ENCODE results near the gene IQSEC1.
A peak's percentile ranks its signal among the peaks of the same experiment; 100 is the strongest.

Gene IQSEC1

GRCh38 chr3:13074006-13074375 is 762 bp upstream of the IQSEC1 start:
- Histone ChIP-seq H3K36me3 (no peaks in the 10 kb centered on the region), H3K4me1 (peaks cover 0 to 50% (median 40%) of the 10 kb centered on the region in 4 donors), H3K27me3 (peaks cover 0 to 17% of the 10 kb centered on the region in 2 donors), H3K9me3 (no peaks in the 10 kb centered on the region), H3K27ac (peak overlapping the region; percentile 67 to 76), H3K4me3 (peak overlapping the region; percentile 52 to 56)
- no peak for DNase-seq
- TF ChIP-seq CTCF (IDR thresholded peaks at IDR 0.05), result no peak
- intact Hi-C loops (cut with DNase I; ENCODE audit: low total_unique reads), result loop anchor here (10.0 kb wide), 1 partner anchor 59 kb away; no protein-coding TSS in a partner anchor

- Histone ChIP-seq H3K9me3 (no peaks in the 10 kb centered on the region), H3K36me3 (no peaks in the 10 kb centered on the region), H3K27ac (peak overlapping the region; percentile 67 to 76), H3K4me3 (peak overlapping the region; percentile 52 to 56), H3K4me1 (peaks cover 0 to 38% (median 29%) of the 10 kb centered on the region in 4 donors), H3K27me3 (peaks cover 0 to 17% of the 10 kb centered on the region in 2 donors)
- intact Hi-C loops (cut with DNase I; ENCODE audit: low total_unique reads), result loop anchor here (10.0 kb wide), 1 partner anchor 58 kb away; no protein-coding TSS in a partner anchor
- peak in 1 of 2 donors; percentile 84 for DNase-seq
- TF ChIP-seq CTCF (IDR thresholded peaks at IDR 0.05), result no peak
Measured at GRCh38 chr3:13072600-13073325, 466 bp downstream of the IQSEC1 start.

- H3K4me1 ChIP-seq, result peaks cover 0 to 33% (median 23%) of the 10 kb centered on the region in 4 donors
- DNase-seq, result peak; percentile 53 to 92
- intact Hi-C loops (cut with DNase I; ENCODE audit: low total_unique reads), result loop anchor here (10.0 kb wide), 1 partner anchor 57 kb away; no protein-coding TSS in a partner anchor
- H3K4me3 ChIP-seq, result peak overlapping the region; percentile 52 to 56
- TF ChIP-seq CTCF (IDR thresholded peaks at IDR 0.05), result no peak
- peaks cover 0 to 17% of the 10 kb centered on the region in 2 donors for H3K27me3 ChIP-seq
- H3K27ac ChIP-seq, result peak overlapping the region; percentile 67 to 76
- no peaks in the 10 kb centered on the region for H3K36me3 ChIP-seq
- no peaks in the 10 kb centered on the region for H3K9me3 ChIP-seq
Measured at GRCh38 chr3:13072239-13072599, 1.0 kb downstream of the IQSEC1 start.

- no peak for DNase-seq
- Histone ChIP-seq H3K9me3 (no peaks in the 10 kb centered on the region), H3K27ac (peak overlapping the region; percentile 67 to 76), H3K4me3 (peak overlapping the region; percentile 52 to 56), H3K4me1 (peaks cover 0 to 29% (median 22%) of the 10 kb centered on the region in 4 donors), H3K27me3 (peaks cover 0 to 17% of the 10 kb centered on the region in 2 donors), H3K36me3 (no peaks in the 10 kb centered on the region)
- no peak for TF ChIP-seq CTCF (IDR thresholded peaks at IDR 0.05)
- intact Hi-C loops (cut with DNase I; ENCODE audit: low total_unique reads), result loop anchor here (10.0 kb wide), 1 partner anchor 57 kb away; no protein-coding TSS in a partner anchor
Measured at GRCh38 chr3:13071695-13072094, 1.5 kb downstream of the IQSEC1 start.

- Histone ChIP-seq H3K4me3 (no peak overlapping the region), H3K27me3 (peaks cover 0 to 17% of the 10 kb centered on the region in 2 donors), H3K27ac (no peak overlapping the region), H3K4me1 (peaks cover 0 to 29% (median 22%) of the 10 kb centered on the region in 4 donors), H3K36me3 (no peaks in the 10 kb centered on the region), H3K9me3 (no peaks in the 10 kb centered on the region)
- DNase-seq, result no peak
- intact Hi-C loops (cut with DNase I; ENCODE audit: low total_unique reads), result loop anchor here (10.0 kb wide), 1 partner anchor 56 kb away; no protein-coding TSS in a partner anchor
- TF ChIP-seq CTCF (IDR thresholded peaks at IDR 0.05), result no peak
Measured at GRCh38 chr3:13070391-13071070, 2.7 kb downstream of the IQSEC1 start.
